ENCODE data around the gene TMEM87B. TPM values are rescaled to one million over a fixed set of nuclear protein-coding genes. Genes with fewer than 3 reads are reported as not detected.

The TMEM87B gene
- total and polyA plus RNA-seq, 7 donors, result 1.7 to 6.0 (median 3.2) TPM

GRCh38 chr2:112059671-112060070 is 4.6 kb downstream of the TMEM87B start:
- intact Hi-C loops (cut with DNase I), result no loop called here
- 88 to 89% (median 88%) methylated on average over 2 of the region's 2 CpGs for WGBS, 3 donors
- H3K36me3 ChIP-seq (ENCODE audit: insufficient read depth in 1 of 2, low read depth in 1 of 2), result peaks cover 0 to 21% of the 10 kb centered on the region in 2 donors

DNA sequence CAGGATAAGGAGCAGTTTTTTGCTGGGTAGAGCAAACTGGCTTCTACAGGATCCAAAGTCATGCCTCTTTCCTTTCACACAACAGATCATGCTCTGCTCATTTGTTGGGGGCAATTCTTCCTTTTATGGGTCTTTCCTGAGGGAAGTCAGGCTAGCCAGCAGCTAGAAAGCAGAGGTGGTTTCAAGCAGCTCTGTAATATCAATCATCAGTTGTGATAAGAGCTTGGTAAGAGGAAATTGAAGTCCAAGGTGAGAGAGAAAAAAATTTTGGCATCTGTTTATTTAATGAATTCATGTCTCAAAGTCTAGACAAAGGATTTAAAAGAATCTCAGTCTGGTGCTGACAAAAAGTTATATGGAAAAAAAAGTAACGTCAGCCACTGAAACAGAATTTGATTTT is 6.2 kb downstream of the TMEM87B start:
- Histone ChIP-seq H3K4me1 (peaks cover 11% of the 10 kb centered on the region), H3K27me3 (ENCODE audit: insufficient read depth in 3 of 3, low read length in 2 of 3) (no peaks in the 10 kb centered on the region), H3K27ac (no peak overlapping the region), H3K9me3 (no peaks in the 10 kb centered on the region), H3K36me3 (ENCODE audit: insufficient read depth in 1 of 2, low read depth in 1 of 2) (peaks cover 0 to 33% of the 10 kb centered on the region in 2 donors), H3K4me3 (no peak overlapping the region)
- TF ChIP-seq, protein P1, sequence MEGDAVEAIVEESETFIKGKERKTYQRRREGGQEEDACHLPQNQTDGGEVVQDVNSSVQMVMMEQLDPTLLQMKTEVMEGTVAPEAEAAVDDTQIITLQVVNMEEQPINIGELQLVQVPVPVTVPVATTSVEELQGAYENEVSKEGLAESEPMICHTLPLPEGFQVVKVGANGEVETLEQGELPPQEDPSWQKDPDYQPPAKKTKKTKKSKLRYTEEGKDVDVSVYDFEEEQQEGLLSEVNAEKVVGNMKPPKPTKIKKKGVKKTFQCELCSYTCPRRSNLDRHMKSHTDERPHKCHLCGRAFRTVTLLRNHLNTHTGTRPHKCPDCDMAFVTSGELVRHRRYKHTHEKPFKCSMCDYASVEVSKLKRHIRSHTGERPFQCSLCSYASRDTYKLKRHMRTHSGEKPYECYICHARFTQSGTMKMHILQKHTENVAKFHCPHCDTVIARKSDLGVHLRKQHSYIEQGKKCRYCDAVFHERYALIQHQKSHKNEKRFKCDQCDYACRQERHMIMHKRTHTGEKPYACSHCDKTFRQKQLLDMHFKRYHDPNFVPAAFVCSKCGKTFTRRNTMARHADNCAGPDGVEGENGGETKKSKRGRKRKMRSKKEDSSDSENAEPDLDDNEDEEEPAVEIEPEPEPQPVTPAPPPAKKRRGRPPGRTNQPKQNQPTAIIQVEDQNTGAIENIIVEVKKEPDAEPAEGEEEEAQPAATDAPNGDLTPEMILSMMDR (IDR thresholded peaks at IDR 0.05), result no peak
- ATAC-seq, result no peak
- 78 to 87% (median 86%) methylated on average over 1 of the region's 1 CpG for WGBS, 3 donors
- no peak for DNase-seq
- intact Hi-C loops (cut with DNase I), result no loop called here

More at GRCh38 chr2:112059671-112060070, 4.6 kb downstream of the TMEM87B start:
- TF ChIP-seq, protein P1 (IDR thresholded peaks at IDR 0.05), result no peak
- Histone ChIP-seq H3K9me3 (no peaks in the 10 kb centered on the region), H3K27me3 (ENCODE audit: insufficient read depth in 3 of 3, low read length in 2 of 3) (no peaks in the 10 kb centered on the region), H3K4me1 (peaks cover 11% of the 10 kb centered on the region), H3K27ac (no peak overlapping the region), H3K4me3 (no peak overlapping the region)
- ATAC-seq (no peak), DNase-seq (no peak)

DNA sequence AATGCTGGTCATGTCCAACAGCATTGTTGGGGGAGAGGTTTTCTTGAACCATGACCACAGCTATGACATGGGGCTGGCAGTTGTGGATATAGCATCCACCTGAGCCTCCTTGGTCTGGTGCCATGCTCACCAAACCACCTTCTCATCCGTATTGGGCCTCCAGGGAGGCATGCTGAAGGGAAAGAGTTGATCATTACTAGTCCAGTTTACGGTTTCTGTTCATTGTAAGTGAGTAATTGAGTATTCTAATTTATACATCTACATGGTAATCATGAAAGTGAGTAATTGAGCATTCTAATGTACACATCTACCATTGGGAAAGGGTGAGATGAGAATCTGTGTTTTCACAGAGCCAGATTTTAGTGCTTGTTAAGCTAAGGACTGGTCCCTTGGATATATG is 6.8 kb downstream of the TMEM87B start:
- no peaks in the 10 kb centered on the region for H3K9me3 ChIP-seq
- peaks cover 0 to 38% of the 10 kb centered on the region in 2 donors for H3K36me3 ChIP-seq (ENCODE audit: insufficient read depth in 1 of 2, low read depth in 1 of 2)
- intact Hi-C loops (cut with DNase I), result no loop called here
- 79 to 88% (median 84%) methylated on average over 2 of the region's 2 CpGs for WGBS, 3 donors
- TF ChIP-seq, protein P1 (IDR thresholded peaks at IDR 0.05), result no peak
- H3K4me1 ChIP-seq, result peaks cover 10% of the 10 kb centered on the region
- no peak overlapping the region for H3K4me3 ChIP-seq
- no peak overlapping the region for H3K27ac ChIP-seq
- H3K27me3 ChIP-seq (ENCODE audit: insufficient read depth in 3 of 3, low read length in 2 of 3), result no peaks in the 10 kb centered on the region
- DNase-seq (no peak), ATAC-seq (no peak)

DNA sequence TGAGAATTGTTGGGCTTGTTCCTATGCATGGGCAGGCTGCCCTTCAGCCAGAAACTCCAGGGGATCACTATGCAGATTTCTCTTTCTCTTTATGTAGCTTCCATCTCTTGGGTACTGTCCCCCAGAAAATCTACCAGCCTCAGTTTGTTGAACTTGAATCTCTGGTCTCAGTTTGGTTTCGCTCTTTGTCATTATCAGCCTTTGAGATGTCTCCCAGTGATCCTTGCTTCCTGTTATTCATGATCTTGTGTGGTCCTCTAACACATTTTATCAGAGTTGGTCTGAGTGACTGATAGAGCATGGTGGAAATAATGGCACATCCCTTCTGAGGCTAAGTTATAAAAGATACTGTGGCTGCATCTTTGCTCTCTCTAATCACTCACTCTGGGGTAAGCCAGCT is 7.8 kb downstream of the TMEM87B start:
- H3K4me3 ChIP-seq, result no peak overlapping the region
- no peak overlapping the region for H3K27ac ChIP-seq
- TF ChIP-seq, protein P1 (IDR thresholded peaks at IDR 0.05), result no peak
- WGBS, 3 donors, result 96 to 100% (median 98%) methylated on average over 1 of the region's 1 CpG
- intact Hi-C loops (cut with DNase I), result no loop called here
- DNase-seq, result no peak
- H3K4me1 ChIP-seq, result peaks cover 5% of the 10 kb centered on the region
- H3K27me3 ChIP-seq (ENCODE audit: insufficient read depth in 3 of 3, low read length in 2 of 3), result no peaks in the 10 kb centered on the region
- ATAC-seq, result no peak
- H3K9me3 ChIP-seq, result no peaks in the 10 kb centered on the region
- H3K36me3 ChIP-seq (ENCODE audit: insufficient read depth in 1 of 2, low read depth in 1 of 2), result peaks cover 0 to 49% of the 10 kb centered on the region in 2 donors

DNA sequence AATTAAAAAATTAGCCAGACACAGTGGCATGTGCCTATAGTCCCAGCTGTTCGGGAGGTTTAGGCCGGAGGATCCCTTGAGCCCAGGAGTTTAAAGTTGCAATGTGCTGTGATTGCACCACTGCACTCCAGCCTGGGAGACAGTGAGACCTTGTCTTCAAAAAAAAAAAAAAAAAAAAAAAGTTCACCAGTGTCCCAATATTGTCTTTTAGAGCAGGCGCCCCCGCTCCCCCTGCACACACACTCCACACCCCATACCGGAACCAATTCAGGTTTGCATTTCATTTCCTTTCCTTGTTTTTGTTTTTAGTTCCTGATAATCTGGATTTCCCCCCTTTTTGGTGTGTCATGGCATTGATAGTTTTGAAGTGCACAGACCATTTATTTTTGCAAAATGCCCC is 10.4 kb downstream of the TMEM87B start:
- Histone ChIP-seq H3K4me1 (no peaks in the 10 kb centered on the region), H3K36me3 (ENCODE audit: insufficient read depth in 1 of 2, low read depth in 1 of 2) (peaks cover 0 to 51% of the 10 kb centered on the region in 2 donors), H3K4me3 (no peak overlapping the region), H3K27me3 (ENCODE audit: insufficient read depth in 3 of 3, low read length in 2 of 3) (no peaks in the 10 kb centered on the region), H3K27ac (no peak overlapping the region), H3K9me3 (no peaks in the 10 kb centered on the region)
- 59 to 85% (median 66%) methylated on average over 5 of the region's 5 CpGs for WGBS, 3 donors
- intact Hi-C loops (cut with DNase I), result no loop called here
- TF ChIP-seq, protein P1 (IDR thresholded peaks at IDR 0.05), result no peak
- no peak for DNase-seq
- ATAC-seq, result no peak
